A549 (cell line): ENCODE data around the gene TMEM182. TPM values are rescaled to one million over a fixed set of nuclear protein-coding genes. Genes with fewer than 3 reads are reported as not detected.

Source experiments
- E2F6 ChIP-seq: IDR thresholded peaks from 2 replicates; pipeline ENCODE4 v1.6.1; 2012; ENCODE audit warnings: low read depth, borderline replicate concordance
- ZSCAN20 ChIP-seq: fragments of 250-450 bp; sonication (Bioruptor Pico); IDR thresholded peaks from 2 replicates; pipeline ENCODE4 v1.8.0; 2022; ENCODE audit warnings: mild to moderate bottlenecking, moderate library complexity
- polyA plus RNA-seq, 4 experiments: library from polyadenylated mRNA; depleted of rRNA in 3 of 4; stranded (reverse); fragments of >200 nt; fragmentation: RNase III in 1 of 4; extraction: RNeasy Plus Mini Kit Qiagen cat#74134 plus additional on column Dnase treatment in 1 of 4; gene quantifications; 2 replicates in 3 of 4; 3 replicates in 1 of 4; pipeline ENCODE4 v1.2.3, GENCODE V29; 2011 to 2017

The TMEM182 gene
- polyA plus RNA-seq, 2 of the 4 experiments (the other 2 are of a cell fraction), result 5.3 to 13.1 TPM

GRCh38 chr2:102852867-102853266, 91.0 kb downstream of the TMEM182 start (continued):
- no peak for TF ChIP-seq ZSCAN20
- TF ChIP-seq E2F6, result no peak
- TF ChIP-seq, all 56 proteins: peak for 0

Other genes starting within 250 kb of the TMEM182 start
- 4.1 and 4.3 TPM in 2 replicates for gene SLC9A2, start 142.5 kb upstream of the TMEM182 start, polyA plus RNA-seq (2011; rRNA removed)
- 2.5 to 3.0 TPM (median 3.0 TPM) in 3 replicates for gene SLC9A2, start 142.5 kb upstream of the TMEM182 start, polyA plus RNA-seq (2017; fragmentation: RNase III; extraction: RNeasy Plus Mini Kit Qiagen cat#74134 plus additional on column Dnase treatment)